GM19328 (cell line): ENCODE results near the gene PRKAG1.

Source experiments
- ATAC-seq: cut with Tn5 transposase; IDR thresholded peaks from one replicate; pipeline ENCODE4 v1.9.1; 2021; ENCODE audit warnings: mild to moderate bottlenecking, moderate library complexity; ENCODE audit not compliant: unreplicated experiment

The PRKAG1 gene

DNA sequence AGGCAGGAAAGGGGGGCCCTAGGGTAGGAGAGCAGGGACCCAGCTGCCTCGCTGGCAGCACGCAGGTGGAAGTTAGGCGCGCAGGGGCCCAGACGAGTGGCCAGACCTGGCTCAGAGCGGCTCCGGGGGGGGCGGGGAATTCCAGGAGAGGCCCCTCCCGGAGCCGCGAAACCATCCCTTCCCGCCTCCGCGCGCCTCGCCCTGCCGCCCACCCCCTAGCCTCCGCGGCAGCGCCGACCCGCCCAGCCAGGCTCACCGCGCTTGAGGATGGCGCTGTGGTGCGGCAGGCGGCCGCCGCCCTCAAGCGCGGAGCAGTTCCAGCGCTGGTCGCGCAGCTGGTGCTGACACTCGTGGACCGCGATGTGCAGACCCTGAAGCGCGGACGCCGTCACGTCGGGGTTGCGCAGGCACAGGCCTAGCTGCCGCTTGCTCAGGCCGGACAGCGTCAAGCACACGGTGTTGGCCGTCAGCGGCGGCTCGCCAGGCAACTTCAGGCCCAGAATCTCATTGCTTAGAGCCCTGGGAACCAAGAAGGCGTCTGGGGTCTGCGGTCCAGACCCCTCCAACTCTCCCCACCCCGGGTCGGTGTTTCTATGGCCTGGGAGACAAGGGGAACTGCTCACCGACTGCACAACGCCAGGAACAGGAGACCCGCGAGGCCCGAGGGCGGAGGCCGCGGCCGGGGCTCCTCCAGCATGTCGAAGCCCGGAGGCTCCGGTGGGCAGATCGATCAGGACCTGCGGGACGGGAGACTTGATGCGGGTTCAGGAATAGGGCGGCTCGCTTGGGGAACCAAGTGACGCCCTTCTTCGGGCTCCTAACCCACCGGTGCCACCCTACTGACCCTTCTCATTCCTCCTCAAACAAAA lies 48.5 kb downstream of the PRKAG1 start:
- ATAC-seq = no peak

DNA sequence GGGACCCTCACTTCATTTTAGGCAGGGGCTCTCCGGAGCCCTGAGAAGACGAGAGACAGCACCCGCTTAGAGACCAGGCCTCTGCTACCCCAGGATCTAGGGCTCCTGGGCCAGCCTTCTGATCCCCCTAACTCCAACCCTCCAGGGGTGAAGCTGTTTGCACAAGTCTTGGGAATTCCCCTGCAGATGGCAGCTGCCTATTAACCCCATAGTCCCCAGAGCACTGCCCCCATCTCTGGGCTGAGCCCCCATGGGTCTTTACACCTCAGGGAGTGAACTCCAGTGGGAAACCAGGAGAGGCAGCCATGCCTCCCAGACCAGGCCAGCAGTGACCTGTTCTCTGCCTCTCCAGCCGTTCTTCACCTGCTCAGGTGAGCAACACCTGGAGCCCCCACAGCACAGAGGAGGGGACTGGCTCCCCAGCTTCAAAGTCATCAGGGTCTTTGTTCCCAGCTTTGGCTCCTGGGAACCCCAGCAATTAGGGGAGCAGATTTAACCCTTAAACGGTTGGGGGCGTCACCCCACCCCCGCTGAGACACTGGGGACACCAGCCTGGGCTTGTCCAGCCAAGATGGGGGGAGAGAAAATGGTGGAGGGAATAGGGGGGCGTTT lies 49.3 kb downstream of the PRKAG1 start:
- no peak for ATAC-seq

DNA sequence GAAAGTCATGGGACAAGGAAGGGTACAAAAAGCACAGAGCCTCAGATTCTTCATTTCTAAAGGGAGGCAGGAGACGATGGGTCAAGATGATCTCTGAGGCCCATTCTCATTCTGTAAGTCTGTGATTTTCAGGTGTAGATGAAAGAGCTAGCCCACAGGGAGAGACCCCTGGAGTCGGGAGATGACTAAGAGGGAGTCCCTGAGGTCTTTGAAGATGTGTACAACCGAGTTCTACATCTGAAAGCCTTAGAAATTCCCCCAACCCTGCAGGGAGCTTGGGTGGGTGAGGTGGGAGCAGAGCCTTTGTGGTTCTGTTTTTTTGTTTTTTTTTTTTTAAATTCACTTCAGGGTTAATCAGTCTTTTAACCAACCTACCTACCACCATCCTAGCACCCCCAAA lies 50.1 kb downstream of the PRKAG1 start:
- ATAC-seq = no peak

GRCh38 chr12:48967991-48968390 lies 50.6 kb downstream of the PRKAG1 start:
- no peak for ATAC-seq

DNA sequence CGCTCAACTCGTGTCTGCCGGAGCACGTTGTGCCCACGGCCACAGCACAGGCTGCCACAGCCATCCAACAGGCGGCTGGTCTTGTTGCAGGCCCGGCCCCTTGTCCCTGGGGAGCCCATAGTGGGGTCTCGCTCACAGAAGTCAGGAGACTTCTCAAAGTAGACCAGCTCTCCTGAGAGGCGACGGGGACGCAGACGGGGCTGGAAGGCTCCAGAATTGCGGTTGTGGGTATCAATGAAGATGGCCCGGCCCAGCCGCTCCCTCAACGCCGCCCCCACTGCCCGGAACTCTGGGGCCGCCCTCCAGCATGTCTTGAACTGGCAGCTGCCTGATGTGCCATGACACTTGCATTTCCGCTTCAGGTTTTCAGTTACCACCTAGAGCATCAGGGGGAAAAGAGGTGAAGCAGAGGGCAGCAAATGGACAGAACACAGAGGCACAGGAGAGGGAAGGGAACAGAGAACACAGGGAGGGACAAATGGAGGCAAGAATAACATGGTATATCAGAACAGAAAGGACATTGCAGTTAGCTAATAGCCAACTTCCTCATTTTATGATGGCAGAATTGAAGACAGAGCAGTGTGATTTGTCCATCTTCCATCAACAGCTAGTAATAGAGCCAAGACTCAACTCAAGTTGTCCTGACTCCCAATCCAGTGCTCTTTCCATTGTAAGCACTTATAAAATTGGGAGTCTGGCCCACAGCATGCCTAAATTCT lies 52.2 kb downstream of the PRKAG1 start:
- no peak for ATAC-seq

GRCh38 chr12:48965298-48965838 lies 53.2 kb downstream of the PRKAG1 start:
- no peak for ATAC-seq

GRCh38 chr12:48961801-48962200 lies 56.8 kb downstream of the PRKAG1 start:
- no peak for ATAC-seq

GRCh38 chr12:48961331-48961730 lies 57.2 kb downstream of the PRKAG1 start:
- no peak for ATAC-seq

GRCh38 chr12:48960834-48961233 lies 57.7 kb downstream of the PRKAG1 start:
- ATAC-seq = no peak

- ATAC-seq = no peak
These were observed 60.6 kb downstream of the PRKAG1 start for GRCh38 chr12:48958049-48958388.

DNA sequence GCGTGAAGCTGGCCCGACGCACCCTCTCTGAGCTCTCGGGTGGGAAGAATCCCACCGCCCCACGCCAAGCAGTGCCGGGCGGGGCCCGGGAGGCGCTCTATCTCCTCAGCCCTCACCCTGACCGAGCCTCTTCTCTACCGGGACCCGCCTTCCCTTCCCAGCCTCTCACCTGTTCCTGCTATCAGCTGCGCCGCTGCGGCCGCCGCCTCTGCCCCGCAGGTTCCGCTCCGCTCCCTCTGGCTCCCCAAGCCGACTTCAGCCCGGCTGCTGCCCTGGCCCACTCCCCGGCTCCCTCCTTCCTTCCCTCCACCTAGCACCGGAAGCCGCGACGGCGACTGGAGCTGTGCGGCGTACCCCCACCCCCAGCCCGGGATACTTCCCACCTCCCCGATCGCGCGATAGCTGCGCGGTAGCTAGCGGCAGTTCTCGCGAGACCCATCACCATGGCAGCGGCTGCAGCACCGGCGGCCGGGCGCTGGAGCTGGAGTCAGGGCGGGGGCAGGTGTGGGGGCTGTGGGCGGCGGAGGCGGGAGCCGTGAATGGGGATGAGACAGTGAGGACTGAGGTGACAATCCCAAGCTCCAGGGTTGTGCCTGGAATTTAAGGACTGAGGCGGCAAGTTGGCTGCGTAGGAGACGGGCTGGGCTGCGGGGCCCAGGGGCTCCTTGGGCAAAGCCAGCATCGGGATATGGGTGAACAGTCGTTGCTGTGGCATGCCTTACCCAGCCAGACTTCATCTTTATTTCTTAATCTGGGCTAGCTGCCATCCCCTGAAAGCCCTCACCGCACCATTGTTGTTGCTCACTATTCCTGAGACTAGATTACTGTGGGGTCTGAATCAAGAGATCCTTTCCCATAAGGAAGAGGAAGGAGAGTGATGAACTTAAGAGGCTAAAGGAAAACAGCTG lies 61.2 kb downstream of the PRKAG1 start, which contains the start of gene ARF3:
ARF3 (minus strand) TSS at position 347 of the 908 bp plus-strand sequence. CDS start 16,392 bp downstream, outside the sequence.
- peak; percentile 90 for ATAC-seq

DNA sequence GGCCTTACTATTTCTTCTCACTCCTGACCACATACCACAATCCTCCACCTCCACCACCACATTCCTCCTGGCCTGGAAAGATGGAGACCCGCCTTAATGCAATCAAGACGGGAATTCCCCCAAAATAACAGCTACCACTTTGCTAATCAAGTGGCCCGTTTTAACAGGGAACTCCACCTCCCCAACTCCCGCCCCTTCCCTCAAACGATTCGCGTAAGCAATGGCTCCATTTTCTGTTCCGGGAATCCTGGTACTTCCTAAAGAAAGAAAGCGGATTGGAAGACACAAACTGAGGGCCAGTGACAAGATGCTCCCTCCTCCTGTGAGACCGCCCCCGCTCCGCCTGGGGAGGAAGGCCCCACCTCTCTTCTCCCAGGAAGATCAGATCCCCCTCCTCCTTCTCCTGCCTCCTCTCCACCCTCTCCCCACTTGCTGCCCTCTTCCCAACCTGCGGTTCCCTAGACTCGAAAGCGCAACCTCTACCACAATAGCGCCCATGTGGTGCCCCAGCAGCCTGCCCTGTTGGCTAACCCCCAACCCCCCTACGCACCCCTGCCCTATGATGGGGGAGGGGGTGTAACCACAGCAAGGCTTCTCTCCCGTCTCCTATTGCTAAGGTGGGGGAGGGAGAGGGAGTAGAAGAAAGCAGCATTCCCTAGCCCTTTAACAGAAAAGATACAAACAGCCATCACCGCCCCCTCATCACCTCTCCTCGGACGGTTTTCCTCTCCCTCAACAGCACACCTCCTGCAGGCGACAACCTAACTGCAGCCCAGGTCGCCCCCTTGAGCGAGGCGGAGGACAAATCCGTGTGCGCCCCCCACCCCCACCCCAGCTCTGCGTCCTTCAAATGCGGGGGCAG lies 62.1 kb downstream of the PRKAG1 start:
- no peak for ATAC-seq

DNA sequence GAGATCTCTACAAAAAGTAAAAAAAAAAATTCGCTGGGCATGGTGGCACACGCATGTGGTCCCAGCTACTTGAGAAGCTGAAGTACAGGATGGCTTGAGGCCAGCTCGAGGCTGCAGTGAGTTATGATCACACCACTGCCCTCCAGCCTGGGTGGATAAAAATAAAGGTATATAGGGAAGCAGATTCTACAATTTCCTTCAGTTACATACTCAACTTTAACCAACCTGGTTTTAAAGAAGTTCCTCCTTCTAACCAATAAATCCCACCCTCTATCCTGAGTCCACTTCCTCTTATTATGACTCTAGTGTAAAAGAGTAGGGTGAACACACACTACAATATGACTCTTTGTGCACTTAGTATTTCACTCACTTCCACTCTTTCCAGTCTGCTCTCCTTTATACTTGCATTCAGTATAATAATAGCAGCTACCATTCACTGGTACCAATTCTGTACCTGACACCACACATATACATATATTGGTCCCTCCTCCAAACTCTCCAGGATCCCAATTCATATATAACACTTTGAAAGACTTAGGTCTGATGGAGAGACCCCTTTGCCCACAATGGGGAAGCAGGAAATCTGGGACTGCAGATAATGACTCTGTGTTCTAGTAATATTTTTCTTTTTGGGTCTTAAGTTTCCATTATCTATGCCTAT lies 63.6 kb downstream of the PRKAG1 start:
- ATAC-seq = no peak

DNA sequence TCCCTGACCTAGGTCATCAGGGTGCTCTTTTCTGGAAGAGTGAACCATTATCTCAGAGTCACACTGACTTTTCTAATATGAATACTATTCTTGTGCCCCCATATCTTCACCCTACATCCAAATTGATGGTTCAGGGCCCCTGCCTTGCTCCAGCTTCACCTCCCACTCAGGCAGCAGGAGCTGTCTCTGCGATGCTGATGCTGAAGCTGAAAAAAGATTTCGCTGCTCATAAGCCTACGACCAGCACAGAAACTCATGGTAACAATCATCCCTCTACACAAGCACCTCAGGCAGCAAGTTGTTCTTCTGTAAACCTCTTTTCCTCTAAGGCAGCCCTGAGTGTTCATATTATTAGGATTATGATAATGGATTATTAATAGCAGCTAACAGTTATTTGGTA lies 64.5 kb downstream of the PRKAG1 start:
- no peak for ATAC-seq

GRCh38 chr12:48952691-48953090 lies 65.9 kb downstream of the PRKAG1 start:
- ATAC-seq = no peak
